Effector memory CD8-positive, alpha-beta T cell (primary cell): ENCODE measurements around the gene COL9A1.
"Not testable (repeated sequence)": the region's sequence is repeated elsewhere in the genome, so short reads cannot be mapped to it uniquely, and the experiment has no call there.

Source experiments
- ATAC-seq: fragments of 150-1000 bp; cut with Tn5 transposase; replicated peaks from 2 replicates; pipeline ENCODE4 v1.10.0; 2021; ENCODE audit warnings: mild to moderate bottlenecking, moderate library complexity
- DNase-seq, 3 experiments: peaks; one replicate each; pipeline ENCODE4 v3.0.0; 2021
- H3K27ac Mint-ChIP-seq, 2 donors: one replicate each; pipeline ENCODE4 v1.8.0; 2022; ENCODE audit warnings: mild to moderate bottlenecking in 2 of 2, mixed read lengths in 2 of 2, moderate library complexity in 2 of 2
- H3K27me3 Mint-ChIP-seq, 2 donors: one replicate each; pipeline ENCODE4 v1.8.0; 2022; ENCODE audit warnings: mixed read lengths in 2 of 2
- H3K36me3 Mint-ChIP-seq: one replicate; pipeline ENCODE4 v1.8.0; 2022; ENCODE audit warnings: mild to moderate bottlenecking, moderate library complexity, mixed read lengths; ENCODE audit not compliant: insufficient read depth
- H3K4me1 Mint-ChIP-seq, 2 donors: one replicate each; pipeline ENCODE4 v1.8.0; 2022; ENCODE audit warnings: low read depth in 2 of 2, mixed read lengths in 2 of 2
- H3K4me3 Mint-ChIP-seq, 2 donors: one replicate each; pipeline ENCODE4 v1.8.0; 2022; ENCODE audit warnings: mild to moderate bottlenecking in 2 of 2, mixed read lengths in 2 of 2, moderate library complexity in 2 of 2
- H3K9me3 Mint-ChIP-seq, 2 donors: one replicate each; pipeline ENCODE4 v1.8.0; 2022; ENCODE audit warnings: mixed read lengths in 2 of 2

COL9A1 gene

GRCh38 chr6:70312165-70312745, 9.4 kb upstream of the COL9A1 start:
- no peak for ATAC-seq
- peaks cover 0 to 4% of the 10 kb centered on the region in 2 donors for H3K4me1 Mint-ChIP-seq
- H3K27me3 Mint-ChIP-seq, result peaks cover 25 to 33% of the 10 kb centered on the region in 2 donors
- no peak for DNase-seq
- H3K36me3 Mint-ChIP-seq, result no peaks in the 10 kb centered on the region
- H3K4me3 Mint-ChIP-seq, result no peak overlapping the region
- no peaks in the 10 kb centered on the region for H3K9me3 Mint-ChIP-seq
- no peak overlapping the region for H3K27ac Mint-ChIP-seq

DNA sequence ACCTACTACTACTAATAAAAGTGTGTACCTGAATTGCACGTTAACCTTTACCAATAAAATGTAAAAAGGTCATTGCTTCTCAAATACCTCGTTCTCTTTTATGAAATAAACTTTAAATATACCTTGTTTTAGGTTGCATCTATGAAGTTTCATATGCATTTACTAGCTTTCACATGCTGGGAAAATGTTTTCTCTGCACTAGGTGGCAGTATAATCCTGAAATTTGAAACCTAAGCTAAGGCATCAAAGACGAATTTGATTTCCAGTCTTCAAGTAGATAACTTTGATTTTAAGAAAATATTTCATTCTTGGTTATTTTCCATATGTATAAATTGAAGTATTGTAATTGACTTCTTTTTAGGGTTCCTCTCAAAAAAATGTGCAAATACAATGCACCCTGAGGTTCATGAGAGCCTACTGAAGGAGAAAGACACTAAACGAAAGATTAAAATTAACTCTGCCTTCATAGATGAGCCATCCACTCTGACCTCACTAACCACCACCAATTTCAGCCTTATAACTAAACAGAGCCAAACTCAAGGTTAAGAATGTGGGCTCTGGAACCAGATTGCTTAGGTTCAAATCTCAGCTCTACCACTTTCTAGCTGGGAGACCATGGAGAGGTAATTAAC, 7.3 kb upstream of the COL9A1 start:
- peaks cover 0 to 2% of the 10 kb centered on the region in 2 donors for H3K4me1 Mint-ChIP-seq
- DNase-seq (no peak), ATAC-seq (no peak)
- H3K27me3 Mint-ChIP-seq, result peaks cover 29 to 33% of the 10 kb centered on the region in 2 donors
- H3K9me3 Mint-ChIP-seq, result no peaks in the 10 kb centered on the region
- no peaks in the 10 kb centered on the region for H3K36me3 Mint-ChIP-seq
- no peak overlapping the region for H3K4me3 Mint-ChIP-seq
- no peak overlapping the region for H3K27ac Mint-ChIP-seq

DNA sequence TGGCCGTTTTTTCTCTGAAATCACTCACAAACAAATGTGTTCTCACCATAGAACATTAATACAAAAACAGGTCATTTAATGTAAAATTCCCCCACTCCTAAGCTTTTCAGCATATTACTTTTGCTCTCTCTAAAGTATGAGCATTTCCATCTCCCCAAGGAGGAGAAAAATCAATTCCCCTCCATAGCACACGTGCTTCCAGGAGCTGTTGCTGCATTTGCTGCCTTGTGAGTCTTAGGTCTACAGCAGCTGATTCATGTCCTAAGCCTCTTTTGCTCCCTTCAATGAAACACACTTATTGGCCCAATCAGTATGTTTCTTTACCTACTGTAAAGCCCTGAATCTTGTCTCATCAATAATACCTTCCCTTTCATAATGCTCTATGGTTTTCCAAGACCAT, 6.4 kb upstream of the COL9A1 start:
- DNase-seq (no peak), ATAC-seq (no peak)
- Mint-ChIP-seq H3K27ac (no peak overlapping the region), H3K36me3 (no peaks in the 10 kb centered on the region), H3K4me3 (no peak overlapping the region), H3K4me1 (no peaks in the 10 kb centered on the region), H3K9me3 (no peaks in the 10 kb centered on the region), H3K27me3 (peaks cover 37 to 38% of the 10 kb centered on the region in 2 donors)

DNA sequence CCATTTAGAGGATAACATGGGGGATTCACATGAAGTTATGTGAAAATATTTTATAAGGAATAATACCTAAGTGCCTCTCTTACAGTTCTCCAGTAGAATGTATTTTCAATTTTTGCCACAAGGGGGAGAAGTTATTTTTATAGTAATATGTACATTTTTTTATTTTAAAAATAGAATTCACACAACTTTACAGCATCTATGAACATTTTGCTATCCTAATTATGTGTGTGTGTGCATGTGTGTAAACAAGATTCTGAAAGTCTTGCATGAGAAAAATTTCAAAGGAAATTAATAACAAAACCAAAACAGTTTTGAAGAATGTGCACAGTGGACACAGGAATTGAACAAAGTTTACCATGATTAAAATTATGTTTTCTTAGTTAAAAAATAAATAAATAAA, 5.3 kb upstream of the COL9A1 start:
- H3K36me3 Mint-ChIP-seq, H3K4me3 Mint-ChIP-seq, DNase-seq, H3K4me1 Mint-ChIP-seq, ATAC-seq, H3K9me3 Mint-ChIP-seq, H3K27ac Mint-ChIP-seq: not testable (repeated sequence)
- H3K27me3 Mint-ChIP-seq, result peaks cover 34 to 39% of the 10 kb centered on the region in 2 donors

GRCh38 chr6:70307008-70307407, 4.1 kb upstream of the COL9A1 start:
- DNase-seq (no peak), ATAC-seq (no peak)
- Mint-ChIP-seq H3K4me1 (no peaks in the 10 kb centered on the region), H3K9me3 (no peaks in the 10 kb centered on the region), H3K4me3 (no peak overlapping the region), H3K36me3 (no peaks in the 10 kb centered on the region), H3K27ac (no peak overlapping the region), H3K27me3 (peaks cover 39% of the 10 kb centered on the region in 2 donors)

GRCh38 chr6:70304616-70305015, 1.7 kb upstream of the COL9A1 start:
- no peaks in the 10 kb centered on the region for H3K9me3 Mint-ChIP-seq
- H3K4me1 Mint-ChIP-seq, result no peaks in the 10 kb centered on the region
- DNase-seq (no peak), ATAC-seq (no peak)
- no peak overlapping the region for H3K27ac Mint-ChIP-seq
- H3K27me3 Mint-ChIP-seq, result peaks cover 35 to 39% of the 10 kb centered on the region in 2 donors
- no peaks in the 10 kb centered on the region for H3K36me3 Mint-ChIP-seq
- H3K4me3 Mint-ChIP-seq, result no peak overlapping the region

- no peak overlapping the region for H3K27ac Mint-ChIP-seq
- H3K36me3 Mint-ChIP-seq, result no peaks in the 10 kb centered on the region
- no peak for DNase-seq
These were observed 3.4 kb downstream of the COL9A1 start for GRCh38 chr6:70299456-70299855.

GRCh38 chr6:70298068-70298467, 4.8 kb downstream of the COL9A1 start:
- Mint-ChIP-seq H3K9me3 (peaks cover 0 to 2% of the 10 kb centered on the region in 2 donors), H3K4me1 (no peaks in the 10 kb centered on the region), H3K27ac (no peak overlapping the region), H3K4me3 (no peak overlapping the region), H3K36me3 (no peaks in the 10 kb centered on the region), H3K27me3 (peaks cover 21 to 22% of the 10 kb centered on the region in 2 donors)
- DNase-seq (no peak), ATAC-seq (no peak)

More at GRCh38 chr6:70299456-70299855, 3.4 kb downstream of the COL9A1 start:
- no peaks in the 10 kb centered on the region for H3K4me1 Mint-ChIP-seq
- no peak overlapping the region for H3K4me3 Mint-ChIP-seq
- H3K27me3 Mint-ChIP-seq, result peaks cover 23 to 35% of the 10 kb centered on the region in 2 donors
- no peak for ATAC-seq
- peaks cover 0 to 2% of the 10 kb centered on the region in 2 donors for H3K9me3 Mint-ChIP-seq

- H3K36me3 Mint-ChIP-seq, result no peaks in the 10 kb centered on the region
- ATAC-seq, result no peak
- no peak overlapping the region for H3K27ac Mint-ChIP-seq
These were observed 10.7 kb downstream of the COL9A1 start for GRCh38 chr6:70292193-70292592.

GRCh38 chr6:70289299-70289698, 13.6 kb downstream of the COL9A1 start:
- H3K27me3 Mint-ChIP-seq, result peaks cover 0 to 7% of the 10 kb centered on the region in 2 donors
- DNase-seq, result no peak
- H3K4me1 Mint-ChIP-seq, result no peaks in the 10 kb centered on the region
- no peak overlapping the region for H3K27ac Mint-ChIP-seq
- no peaks in the 10 kb centered on the region for H3K9me3 Mint-ChIP-seq
- ATAC-seq, result no peak
- H3K36me3 Mint-ChIP-seq, result no peaks in the 10 kb centered on the region
- no peak overlapping the region for H3K4me3 Mint-ChIP-seq

More at GRCh38 chr6:70292193-70292592, 10.7 kb downstream of the COL9A1 start:
- DNase-seq, result no peak
- Mint-ChIP-seq H3K4me1 (no peaks in the 10 kb centered on the region), H3K27me3 (peaks cover 0 to 5% of the 10 kb centered on the region in 2 donors), H3K4me3 (no peak overlapping the region), H3K9me3 (peaks cover 0 to 2% of the 10 kb centered on the region in 2 donors)

DNA sequence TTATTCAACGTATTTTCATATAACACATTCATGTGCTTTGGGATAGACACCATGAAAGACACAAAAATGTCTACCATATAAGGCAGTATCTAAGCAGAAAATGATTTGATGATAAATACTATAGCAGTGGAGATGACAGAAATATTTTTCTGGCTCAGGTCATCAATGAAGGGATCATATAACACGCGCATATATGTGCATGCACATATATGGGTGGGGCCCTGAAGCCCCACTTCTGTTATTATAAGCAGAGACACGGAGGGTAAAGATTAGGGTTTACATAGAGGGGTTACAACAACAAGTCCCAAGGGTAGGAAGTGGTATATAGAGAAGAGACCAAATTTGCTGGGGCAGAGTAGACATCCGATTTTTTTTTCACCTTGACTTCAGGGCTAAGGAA, 16.0 kb downstream of the COL9A1 start:
- H3K36me3 Mint-ChIP-seq, result no peaks in the 10 kb centered on the region

DNA sequence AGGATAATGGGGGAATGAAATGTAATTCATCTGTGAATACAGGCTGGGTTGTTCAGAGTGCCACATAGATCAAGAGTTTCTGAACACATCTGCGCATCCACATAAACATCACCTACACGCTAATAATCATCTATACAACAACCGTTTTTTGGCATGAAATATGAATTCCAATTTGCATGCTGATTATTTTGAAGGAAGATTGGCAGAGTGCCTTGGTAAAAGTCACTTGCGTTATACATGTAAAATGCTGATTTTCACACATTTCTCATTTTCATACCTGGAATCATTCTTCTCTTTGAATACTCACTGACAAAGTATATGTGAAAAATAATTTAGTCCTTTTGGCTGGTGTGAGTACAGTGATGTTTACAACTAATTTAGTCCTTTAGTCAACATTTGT, 17.7 kb downstream of the COL9A1 start:
- Mint-ChIP-seq H3K4me1 (no peaks in the 10 kb centered on the region), H3K9me3 (no peaks in the 10 kb centered on the region), H3K36me3 (peaks cover 2% of the 10 kb centered on the region), H3K4me3 (no peak overlapping the region), H3K27me3 (peaks cover 33 to 34% of the 10 kb centered on the region in 2 donors), H3K27ac (no peak overlapping the region)
- no peak for ATAC-seq
- DNase-seq, result no peak

More for the DNA sequence above, 16.0 kb downstream of the COL9A1 start:
- H3K9me3 Mint-ChIP-seq, result no peaks in the 10 kb centered on the region
- peaks cover 17 to 21% of the 10 kb centered on the region in 2 donors for H3K27me3 Mint-ChIP-seq
- H3K4me3 Mint-ChIP-seq, result no peak overlapping the region
- ATAC-seq (no peak), DNase-seq (no peak)
- H3K4me1 Mint-ChIP-seq, result no peaks in the 10 kb centered on the region
- no peak overlapping the region for H3K27ac Mint-ChIP-seq

GRCh38 chr6:70282919-70283461, 19.9 kb downstream of the COL9A1 start:
- Mint-ChIP-seq H3K27me3 (peaks cover 40 to 42% of the 10 kb centered on the region in 2 donors), H3K27ac (no peak overlapping the region), H3K36me3 (peaks cover 2% of the 10 kb centered on the region), H3K4me1 (no peaks in the 10 kb centered on the region), H3K9me3 (no peaks in the 10 kb centered on the region), H3K4me3 (no peak overlapping the region)
- ATAC-seq (no peak), DNase-seq (no peak)

DNA sequence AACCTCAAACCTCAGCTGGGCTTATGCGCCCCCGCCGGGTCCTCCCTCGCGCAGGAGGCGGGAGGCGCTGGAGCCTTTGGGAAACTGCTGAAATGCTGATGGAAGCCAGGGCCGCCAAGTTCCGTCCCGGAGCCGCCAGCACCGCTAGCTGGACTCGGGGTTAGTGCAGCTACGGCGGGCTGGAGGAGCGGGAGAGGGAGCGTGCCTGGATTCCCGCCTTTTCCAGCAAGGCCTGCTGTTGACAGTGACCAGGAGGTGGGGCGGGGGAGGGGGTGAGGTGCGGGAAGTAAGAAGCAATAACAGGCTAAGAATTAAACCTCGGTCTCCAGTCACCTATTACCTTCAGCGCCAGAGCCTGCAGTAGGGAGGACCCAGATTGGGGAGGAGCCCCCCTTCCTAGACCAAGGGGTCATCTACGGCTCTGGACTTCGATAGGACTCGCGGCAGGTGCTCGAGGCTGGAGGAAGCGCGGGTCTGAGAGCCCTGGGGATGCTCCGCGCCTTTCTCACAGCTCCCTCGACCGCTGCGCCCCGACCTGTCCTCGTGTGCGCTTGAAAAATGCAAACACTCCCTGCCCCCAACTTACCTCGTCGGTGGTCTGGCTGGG, 20.5 kb downstream of the COL9A1 start:
- Mint-ChIP-seq H3K4me3 (no peak overlapping the region), H3K9me3 (no peaks in the 10 kb centered on the region), H3K4me1 (no peaks in the 10 kb centered on the region), H3K36me3 (peaks cover 2% of the 10 kb centered on the region), H3K27me3 (peaks cover 40 to 42% of the 10 kb centered on the region in 2 donors), H3K27ac (no peak overlapping the region)
- ATAC-seq (no peak), DNase-seq (no peak)
